ENCODE results near the gene RAD51B. TPM values are rescaled to one million over a fixed set of nuclear protein-coding genes. Genes with fewer than 3 reads are reported as not detected.
"Not testable (repeated sequence)": the region's sequence is repeated elsewhere in the genome, so short reads cannot be mapped to it uniquely, and the experiment has no call there.

Gene RAD51B
- polyA plus RNA-seq, 1 donor, result 13.3 TPM

- no peak for DNase-seq
These were observed 125.0 kb downstream of the RAD51B start for GRCh38 chr14:67944605-67945004.

GRCh38 chr14:67949771-67950170 is 130.2 kb downstream of the RAD51B start:
- DNase-seq, result no peak

GRCh38 chr14:67950386-67950785 is 130.8 kb downstream of the RAD51B start:
- DNase-seq, result no peak

- DNase-seq, result no peak
These were observed 132.1 kb downstream of the RAD51B start for GRCh38 chr14:67951529-67952135.

GRCh38 chr14:67952381-67952780 is 132.8 kb downstream of the RAD51B start:
- no peak for DNase-seq

- DNase-seq, result no peak
These were observed 133.2 kb downstream of the RAD51B start for GRCh38 chr14:67952786-67953185.

- DNase-seq, result no peak
These were observed 135.7 kb downstream of the RAD51B start for GRCh38 chr14:67955261-67955660.

GRCh38 chr14:67957946-67958345 is 138.4 kb downstream of the RAD51B start:
- DNase-seq, result no peak

GRCh38 chr14:67961676-67962075 is 142.1 kb downstream of the RAD51B start:
- DNase-seq, result no peak

GRCh38 chr14:67962215-67962644 is 142.7 kb downstream of the RAD51B start:
- DNase-seq, result no peak

GRCh38 chr14:67963545-67963944 is 144.0 kb downstream of the RAD51B start:
- no peak for DNase-seq

GRCh38 chr14:67963960-67964812 is 144.6 kb downstream of the RAD51B start:
- no peak for DNase-seq

GRCh38 chr14:67965696-67966095 is 146.1 kb downstream of the RAD51B start:
- DNase-seq, result no peak

GRCh38 chr14:67967206-67967605 is 147.6 kb downstream of the RAD51B start:
- no peak for DNase-seq

- DNase-seq, result not testable (repeated sequence)
These were observed 148.4 kb downstream of the RAD51B start for GRCh38 chr14:67967970-67968369.

- no peak for DNase-seq
These were observed 151.3 kb downstream of the RAD51B start for GRCh38 chr14:67970923-67971322.

GRCh38 chr14:67971627-67972625 is 152.3 kb downstream of the RAD51B start:
- peak; percentile 28 for DNase-seq

- DNase-seq, result no peak
These were observed 153.9 kb downstream of the RAD51B start for GRCh38 chr14:67973436-67973835.

GRCh38 chr14:67975470-67975869 is 155.9 kb downstream of the RAD51B start:
- DNase-seq, result peak; percentile 40

- no peak for DNase-seq
These were observed 158.0 kb downstream of the RAD51B start for GRCh38 chr14:67977434-67978034.

GRCh38 chr14:67978749-67979148 is 159.2 kb downstream of the RAD51B start:
- no peak for DNase-seq

Measured in left kidney (tissue), 2 donors.